Measurements from ENCODE around the gene RAB3GAP2.

RAB3GAP2 gene

DNA sequence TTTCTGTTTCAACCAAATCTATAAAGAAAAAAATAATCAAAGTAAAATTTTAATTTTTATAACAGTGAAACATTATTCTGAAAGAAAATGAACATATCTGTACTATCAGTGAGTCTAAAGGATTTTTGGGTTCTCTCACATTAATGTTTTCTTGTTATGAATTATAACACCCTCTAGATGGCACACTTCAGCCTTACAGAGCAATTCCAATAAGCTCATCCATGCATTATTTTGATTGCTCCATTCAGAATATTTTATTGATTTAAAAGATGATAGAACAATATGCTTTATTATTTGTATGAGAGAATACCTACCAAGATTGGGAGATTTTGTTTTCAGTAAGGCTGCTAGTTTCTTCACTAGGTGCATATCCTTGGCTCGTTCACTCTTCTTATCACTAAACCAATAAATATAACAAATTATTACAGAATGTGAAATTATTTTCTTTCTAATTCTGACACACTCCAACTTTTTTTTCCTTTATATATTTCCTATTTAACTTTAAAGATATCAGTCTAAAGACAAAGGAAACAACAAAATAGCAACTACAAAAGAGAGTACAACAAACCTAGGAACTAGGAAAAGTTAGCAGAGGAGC, 82.4 kb downstream of the RAB3GAP2 start:
- TF ChIP-seq, protein P1, sequence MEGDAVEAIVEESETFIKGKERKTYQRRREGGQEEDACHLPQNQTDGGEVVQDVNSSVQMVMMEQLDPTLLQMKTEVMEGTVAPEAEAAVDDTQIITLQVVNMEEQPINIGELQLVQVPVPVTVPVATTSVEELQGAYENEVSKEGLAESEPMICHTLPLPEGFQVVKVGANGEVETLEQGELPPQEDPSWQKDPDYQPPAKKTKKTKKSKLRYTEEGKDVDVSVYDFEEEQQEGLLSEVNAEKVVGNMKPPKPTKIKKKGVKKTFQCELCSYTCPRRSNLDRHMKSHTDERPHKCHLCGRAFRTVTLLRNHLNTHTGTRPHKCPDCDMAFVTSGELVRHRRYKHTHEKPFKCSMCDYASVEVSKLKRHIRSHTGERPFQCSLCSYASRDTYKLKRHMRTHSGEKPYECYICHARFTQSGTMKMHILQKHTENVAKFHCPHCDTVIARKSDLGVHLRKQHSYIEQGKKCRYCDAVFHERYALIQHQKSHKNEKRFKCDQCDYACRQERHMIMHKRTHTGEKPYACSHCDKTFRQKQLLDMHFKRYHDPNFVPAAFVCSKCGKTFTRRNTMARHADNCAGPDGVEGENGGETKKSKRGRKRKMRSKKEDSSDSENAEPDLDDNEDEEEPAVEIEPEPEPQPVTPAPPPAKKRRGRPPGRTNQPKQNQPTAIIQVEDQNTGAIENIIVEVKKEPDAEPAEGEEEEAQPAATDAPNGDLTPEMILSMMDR (IDR thresholded peaks at IDR 0.05; ENCODE audit: extremely low read depth, missing control alignments): no peak
- peak; percentile 16 for DNase-seq (ENCODE audit: low spot score)

DNA sequence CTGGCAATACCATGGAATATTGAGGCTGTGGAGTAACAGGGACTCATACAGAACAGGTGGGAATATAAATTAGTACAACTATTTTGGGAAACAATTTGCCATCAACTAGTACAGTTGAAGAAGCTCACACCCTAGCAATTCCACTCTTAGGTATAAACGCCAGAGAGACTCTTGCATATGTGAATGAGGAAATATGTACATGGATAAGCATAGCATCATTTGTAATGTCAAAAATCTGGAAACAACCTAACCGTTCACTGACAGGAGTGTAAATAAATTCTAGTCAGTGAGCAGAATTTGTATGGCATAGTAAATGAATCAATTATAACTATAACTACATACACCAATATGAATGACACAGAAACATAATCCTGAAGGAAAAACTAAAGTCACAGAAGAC, 83.7 kb downstream of the RAB3GAP2 start:
- TF ChIP-seq, protein P1 (IDR thresholded peaks at IDR 0.05; ENCODE audit: extremely low read depth, missing control alignments): no peak
- no peak for DNase-seq (ENCODE audit: low spot score)

DNA sequence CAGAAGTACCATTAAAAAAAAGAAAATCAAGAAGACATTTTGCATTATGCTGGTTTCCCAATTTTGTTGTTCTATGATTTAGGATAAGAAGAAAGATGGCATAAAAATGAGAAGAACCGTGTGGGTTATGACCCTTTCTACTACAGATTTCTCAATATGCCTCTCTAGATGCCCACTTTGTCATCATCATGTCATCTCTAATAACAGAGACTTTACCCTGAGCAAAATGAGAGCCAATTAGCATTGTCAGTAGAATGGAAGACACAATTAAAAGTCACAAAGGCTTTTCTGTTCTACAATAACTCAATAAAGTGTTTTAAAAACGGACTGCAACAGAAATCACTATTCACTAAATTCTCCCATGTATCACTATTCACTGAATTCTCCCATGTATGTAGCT, 85.5 kb downstream of the RAB3GAP2 start:
- DNase-seq (ENCODE audit: low spot score): no peak
- TF ChIP-seq, protein P1 (IDR thresholded peaks at IDR 0.05; ENCODE audit: extremely low read depth, missing control alignments): no peak

DNA sequence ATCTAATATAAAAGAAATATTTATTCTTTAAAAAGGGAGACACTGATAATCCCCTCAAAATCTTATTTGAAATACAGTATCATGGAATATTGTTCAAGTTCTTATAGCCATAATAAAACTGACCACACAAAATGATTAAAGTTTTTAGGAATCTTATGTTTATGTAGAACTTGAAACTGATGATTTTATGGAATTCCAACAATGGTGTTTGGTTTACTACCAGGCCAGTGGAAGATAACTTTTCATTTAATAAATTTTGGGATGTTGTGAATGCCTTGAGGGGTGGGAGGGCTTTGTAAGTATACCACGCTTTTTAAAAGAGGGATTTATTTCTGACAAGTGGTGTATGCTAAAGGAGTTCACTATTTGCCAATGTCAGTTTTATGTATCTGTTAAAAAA, 87.7 kb downstream of the RAB3GAP2 start:
- no peak for DNase-seq (ENCODE audit: low spot score)
- TF ChIP-seq, protein P1 (IDR thresholded peaks at IDR 0.05; ENCODE audit: extremely low read depth, missing control alignments): no peak

DNA sequence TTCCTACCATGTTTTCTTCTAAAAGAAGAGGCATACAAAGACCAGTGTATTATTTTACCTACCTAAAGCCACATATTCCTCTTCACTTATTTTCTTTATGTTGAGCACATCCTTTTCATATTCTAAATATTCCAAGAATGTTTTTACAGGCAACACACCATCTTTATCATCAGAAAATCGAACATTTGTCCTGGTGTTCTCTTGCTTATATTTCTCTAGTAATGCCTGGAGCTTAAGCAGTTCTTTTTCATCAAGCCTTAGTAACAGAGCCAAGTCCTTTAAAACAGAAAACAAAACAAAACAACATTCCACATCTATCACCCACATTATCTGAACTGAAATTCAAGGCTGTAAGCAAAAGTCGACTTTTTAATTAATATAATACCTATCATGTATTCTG, 89.6 kb downstream of the RAB3GAP2 start:
- TF ChIP-seq, protein P1 (IDR thresholded peaks at IDR 0.05; ENCODE audit: extremely low read depth, missing control alignments): no peak
- DNase-seq (ENCODE audit: low spot score): no peak

DNA sequence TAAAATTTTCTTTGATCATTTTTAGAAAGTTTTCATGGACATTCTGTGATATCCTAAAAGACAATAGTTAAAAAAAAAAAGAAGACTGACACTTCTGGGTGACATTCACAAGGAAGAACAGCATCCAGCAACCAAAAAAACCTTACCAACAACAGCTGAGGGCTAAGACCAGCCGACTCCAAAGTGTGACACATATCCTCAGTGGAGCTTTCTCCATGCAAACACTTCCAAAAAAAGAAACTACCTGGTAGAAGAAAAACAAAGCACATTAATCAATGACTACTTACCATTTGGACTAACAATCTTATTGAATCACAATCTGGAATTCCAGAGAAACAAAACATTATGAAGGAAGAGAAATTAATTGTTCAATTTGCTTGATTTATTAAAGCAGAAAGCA, 90.1 kb downstream of the RAB3GAP2 start:
- TF ChIP-seq, protein P1 (IDR thresholded peaks at IDR 0.05; ENCODE audit: extremely low read depth, missing control alignments): no peak
- DNase-seq (ENCODE audit: low spot score): no peak

DNA sequence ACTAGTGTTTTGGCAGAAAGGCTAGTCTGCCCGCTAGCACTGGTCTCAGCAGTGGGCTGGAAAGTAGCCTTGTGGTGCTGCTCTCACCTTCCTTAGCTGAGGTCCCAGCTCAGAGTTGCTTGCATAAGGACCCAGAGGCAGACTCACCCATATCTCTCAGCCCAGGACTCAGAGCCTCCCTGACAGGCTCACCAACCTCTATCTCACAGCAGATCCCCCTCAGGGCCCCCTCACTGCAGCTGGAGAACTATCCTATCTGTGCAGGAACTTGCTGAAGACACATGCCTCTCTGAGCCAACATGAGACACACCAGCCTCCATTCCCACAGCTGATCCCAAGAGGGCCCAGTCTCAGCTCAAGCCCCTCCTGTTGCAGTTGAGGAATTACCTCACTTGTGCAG, 95.7 kb downstream of the RAB3GAP2 start:
- DNase-seq (ENCODE audit: low spot score): no peak
- TF ChIP-seq, protein P1 (IDR thresholded peaks at IDR 0.05; ENCODE audit: extremely low read depth, missing control alignments): no peak

Data from GM20000 (cell line).